Cardiac muscle cell (in vitro differentiated cells and primary cell): Measurements from ENCODE around the gene ZBTB47. TPM values are rescaled to one million over a fixed set of nuclear protein-coding genes. Genes with fewer than 3 reads are reported as not detected.

Source experiments
- DNase-seq, 2 donors: peaks; one replicate each; pipeline versions ENCODE4 v3.0.0 to v3.0.0-alpha.2; 2010 to 2017; ENCODE audit warnings: low read depth in 1 of 2, low spot score in 1 of 2
- H3K27ac ChIP-seq: fragments of 200-600 bp; sonication (generic); 2 replicates; pipeline ENCODE4 v1.5.1; 2016
- H3K27me3 ChIP-seq: fragments of 200-600 bp; sonication (generic); 2 replicates; pipeline ENCODE4 v1.6.0; 2016; ENCODE audit warnings: control low read depth
- H3K36me3 ChIP-seq: fragments of 200-600 bp; sonication (generic); 2 replicates; pipeline ENCODE4 v1.5.1; 2016; ENCODE audit warnings: control low read depth
- H3K4me1 ChIP-seq: fragments of 200-600 bp; sonication (generic); 2 replicates; pipeline ENCODE4 v1.8.1; 2017; ENCODE audit warnings: low read depth, mild to moderate bottlenecking, mixed run types
- H3K4me3 ChIP-seq: fragments of 200-600 bp; sonication (generic); 2 replicates; pipeline ENCODE4 v1.5.1; 2016; ENCODE audit warnings: mild to moderate bottlenecking
- H3K9me3 ChIP-seq: fragments of 200-600 bp; sonication (generic); 2 replicates; pipeline ENCODE4 v1.5.1; 2017; ENCODE audit warnings: low read depth, mild to moderate bottlenecking, control low read depth
- CTCF ChIP-seq: IDR thresholded peaks from 2 replicates; pipeline ENCODE4 v1.5.1; 2012; ENCODE audit warnings: low read depth, mild to moderate bottlenecking, low read length
- polyA plus RNA-seq: library from polyadenylated mRNA; unstranded; fragments of >200 nt; fragmentation: Nextera tagmentation; extraction: Ambion mirVana; gene quantifications from 2 replicates; pipeline ENCODE4 v1.2.1, GENCODE V29; 2016
- total RNA-seq: library from RNA; depleted of rRNA; stranded (reverse); fragments of >200 nt; gene quantifications from 2 replicates; pipeline ENCODE4 v1.2.3, GENCODE V29; 2016

ZBTB47 gene
- total and polyA plus RNA-seq, 2 experiments from 2014 or later = 4.1 to 30.1 TPM

DNA sequence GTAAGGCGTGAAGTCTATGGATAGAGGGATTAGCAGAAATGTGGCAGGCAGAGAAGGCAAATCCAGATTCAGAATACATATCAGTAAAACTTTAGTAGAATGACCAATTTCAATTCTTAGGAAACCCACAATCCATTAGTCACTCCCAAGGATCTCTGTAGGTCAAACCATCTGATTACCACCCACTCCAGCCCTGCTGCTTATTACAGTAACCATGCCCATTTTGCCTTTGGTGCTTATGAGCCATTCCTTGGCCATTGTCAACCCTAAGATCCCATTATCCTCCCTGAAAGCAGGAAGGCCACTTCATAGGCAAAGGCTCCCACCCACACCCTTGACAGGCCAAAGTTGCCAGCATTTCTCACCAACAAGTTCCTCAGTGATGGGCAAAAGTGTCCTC lies 26.8 kb downstream of the ZBTB47 start:
- Histone ChIP-seq H3K4me3 (no peak overlapping the region), H3K27ac (no peak overlapping the region), H3K27me3 (no peaks in the 10 kb centered on the region), H3K9me3 (no peaks in the 10 kb centered on the region), H3K4me1 (peaks cover 12% of the 10 kb centered on the region), H3K36me3 (no peaks in the 10 kb centered on the region)
- DNase-seq = peak in 1 of 2 donors; percentile 11
- no peak for TF ChIP-seq CTCF

GRCh38 chr3:42680806-42681205 lies 27.3 kb downstream of the ZBTB47 start:
- Histone ChIP-seq H3K27ac (no peak overlapping the region), H3K36me3 (no peaks in the 10 kb centered on the region), H3K27me3 (no peaks in the 10 kb centered on the region), H3K4me3 (no peak overlapping the region), H3K9me3 (no peaks in the 10 kb centered on the region), H3K4me1 (peaks cover 14% of the 10 kb centered on the region)
- TF ChIP-seq CTCF = no peak
- DNase-seq = peak in 1 of 2 donors; percentile 26

- DNase-seq = no peak
- Histone ChIP-seq H3K27me3 (no peaks in the 10 kb centered on the region), H3K27ac (no peak overlapping the region), H3K4me1 (peaks cover 14% of the 10 kb centered on the region), H3K9me3 (no peaks in the 10 kb centered on the region), H3K4me3 (no peak overlapping the region), H3K36me3 (no peaks in the 10 kb centered on the region)
- no peak for TF ChIP-seq CTCF
Observed at GRCh38 chr3:42681361-42682038, 28.0 kb downstream of the ZBTB47 start.

- Histone ChIP-seq H3K9me3 (no peaks in the 10 kb centered on the region), H3K36me3 (no peaks in the 10 kb centered on the region), H3K4me1 (peaks cover 14% of the 10 kb centered on the region), H3K27me3 (no peaks in the 10 kb centered on the region), H3K4me3 (no peak overlapping the region), H3K27ac (no peak overlapping the region)
- no peak for DNase-seq
- TF ChIP-seq CTCF = no peak
Observed at GRCh38 chr3:42682301-42683070, 29.0 kb downstream of the ZBTB47 start.

DNA sequence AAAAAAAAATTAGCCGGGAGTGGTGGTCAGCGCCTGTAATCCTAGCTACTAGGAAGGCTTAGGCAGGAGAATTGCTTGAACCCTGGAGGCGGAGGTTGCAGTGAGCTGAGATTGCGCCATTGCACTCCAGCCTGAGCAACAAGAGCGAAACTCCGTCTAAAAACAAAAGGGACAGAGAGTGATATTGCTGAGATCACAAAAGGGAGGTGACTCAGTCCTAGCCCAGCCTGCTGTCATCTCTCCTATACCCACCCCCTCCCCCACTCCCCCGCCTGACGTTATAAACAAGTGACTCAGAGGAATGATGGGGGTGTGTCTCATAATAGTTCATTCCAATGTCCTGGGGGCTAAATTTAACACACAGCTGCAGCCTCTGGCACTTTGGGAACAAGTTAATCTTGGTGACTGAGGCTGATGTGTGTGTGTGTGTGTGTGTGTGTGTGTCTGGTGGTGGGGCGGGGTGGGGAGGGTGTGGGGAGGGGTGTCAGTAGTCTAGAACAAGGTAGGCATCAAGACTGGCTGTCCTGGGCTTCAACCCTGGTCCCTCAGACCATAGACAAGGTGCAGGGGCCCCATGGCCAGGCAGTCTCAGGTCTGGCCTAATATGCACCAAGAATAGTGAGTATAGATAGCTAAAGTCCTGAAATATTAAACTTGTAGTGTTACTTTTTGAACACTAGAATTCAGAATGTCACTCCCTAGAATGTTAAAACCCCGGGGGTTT lies 30.5 kb downstream of the ZBTB47 start:
- peak; percentile 60 to 92 for DNase-seq
- Histone ChIP-seq H3K4me3 (no peak overlapping the region), H3K4me1 (peaks cover 14% of the 10 kb centered on the region), H3K9me3 (no peaks in the 10 kb centered on the region), H3K27ac (peak overlapping the region; percentile 48), H3K36me3 (no peaks in the 10 kb centered on the region), H3K27me3 (no peaks in the 10 kb centered on the region)
- TF ChIP-seq CTCF = no peak
